ENCODE results near the gene PTGFRN.

DNA sequence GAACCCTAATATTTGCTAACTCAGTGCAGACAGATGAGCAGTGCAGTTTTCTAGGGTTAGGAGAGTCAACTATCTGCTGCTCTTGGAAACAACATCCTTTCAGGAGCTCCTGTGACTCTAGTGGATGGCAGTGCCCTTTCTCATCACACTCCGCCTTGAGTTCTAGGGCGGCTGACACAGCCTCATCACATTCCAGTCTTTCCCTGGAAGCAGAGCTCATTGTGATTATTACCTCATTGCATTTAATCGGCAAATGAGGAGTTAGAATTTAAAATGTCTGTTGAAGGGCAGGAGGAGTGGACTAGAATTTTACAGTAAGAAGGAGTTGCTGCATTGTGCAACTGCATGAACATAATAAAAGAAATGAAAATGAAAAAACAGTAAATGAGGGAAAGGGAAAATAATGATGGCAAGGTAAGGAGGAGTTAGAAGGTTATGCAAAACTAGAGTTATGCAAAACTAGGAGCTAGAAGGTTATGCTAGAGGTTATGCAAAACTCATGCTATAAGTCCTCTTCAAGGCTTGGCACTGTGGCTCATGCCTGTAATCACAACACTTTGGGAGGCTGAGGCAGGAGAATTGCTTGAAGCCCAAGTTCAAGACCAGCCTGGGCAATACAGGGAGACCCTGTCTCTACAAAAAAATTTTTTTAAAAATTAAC is 6.9 kb upstream of the PTGFRN start:
- TF ChIP-seq, protein P1, sequence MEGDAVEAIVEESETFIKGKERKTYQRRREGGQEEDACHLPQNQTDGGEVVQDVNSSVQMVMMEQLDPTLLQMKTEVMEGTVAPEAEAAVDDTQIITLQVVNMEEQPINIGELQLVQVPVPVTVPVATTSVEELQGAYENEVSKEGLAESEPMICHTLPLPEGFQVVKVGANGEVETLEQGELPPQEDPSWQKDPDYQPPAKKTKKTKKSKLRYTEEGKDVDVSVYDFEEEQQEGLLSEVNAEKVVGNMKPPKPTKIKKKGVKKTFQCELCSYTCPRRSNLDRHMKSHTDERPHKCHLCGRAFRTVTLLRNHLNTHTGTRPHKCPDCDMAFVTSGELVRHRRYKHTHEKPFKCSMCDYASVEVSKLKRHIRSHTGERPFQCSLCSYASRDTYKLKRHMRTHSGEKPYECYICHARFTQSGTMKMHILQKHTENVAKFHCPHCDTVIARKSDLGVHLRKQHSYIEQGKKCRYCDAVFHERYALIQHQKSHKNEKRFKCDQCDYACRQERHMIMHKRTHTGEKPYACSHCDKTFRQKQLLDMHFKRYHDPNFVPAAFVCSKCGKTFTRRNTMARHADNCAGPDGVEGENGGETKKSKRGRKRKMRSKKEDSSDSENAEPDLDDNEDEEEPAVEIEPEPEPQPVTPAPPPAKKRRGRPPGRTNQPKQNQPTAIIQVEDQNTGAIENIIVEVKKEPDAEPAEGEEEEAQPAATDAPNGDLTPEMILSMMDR (IDR thresholded peaks at IDR 0.05 in 2 of 3, conservative IDR thresholded peaks at IDR 0.05 in 1 of 3; ENCODE audit: insufficient read depth in 2 of 3, low read depth in 1 of 3, low read length in 3 of 3) = no peak
- TF ChIP-seq, protein P2, sequence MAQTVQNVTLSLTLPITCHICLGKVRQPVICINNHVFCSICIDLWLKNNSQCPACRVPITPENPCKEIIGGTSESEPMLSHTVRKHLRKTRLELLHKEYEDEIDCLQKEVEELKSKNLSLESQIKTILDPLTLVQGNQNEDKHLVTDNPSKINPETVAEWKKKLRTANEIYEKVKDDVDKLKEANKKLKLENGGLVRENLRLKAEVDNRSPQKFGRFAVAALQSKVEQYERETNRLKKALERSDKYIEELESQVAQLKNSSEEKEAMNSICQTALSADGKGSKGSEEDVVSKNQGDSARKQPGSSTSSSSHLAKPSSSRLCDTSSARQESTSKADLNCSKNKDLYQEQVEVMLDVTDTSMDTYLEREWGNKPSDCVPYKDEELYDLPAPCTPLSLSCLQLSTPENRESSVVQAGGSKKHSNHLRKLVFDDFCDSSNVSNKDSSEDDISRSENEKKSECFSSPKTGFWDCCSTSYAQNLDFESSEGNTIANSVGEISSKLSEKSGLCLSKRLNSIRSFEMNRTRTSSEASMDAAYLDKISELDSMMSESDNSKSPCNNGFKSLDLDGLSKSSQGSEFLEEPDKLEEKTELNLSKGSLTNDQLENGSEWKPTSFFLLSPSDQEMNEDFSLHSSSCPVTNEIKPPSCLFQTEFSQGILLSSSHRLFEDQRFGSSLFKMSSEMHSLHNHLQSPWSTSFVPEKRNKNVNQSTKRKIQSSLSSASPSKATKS (CRISPR knock-in tag; IDR thresholded peaks at IDR 0.05) = no peak
- TF ChIP-seq BHLHE40 (IDR thresholded peaks at IDR 0.05; ENCODE audit: low read length) (no peak), NBN (IDR thresholded peaks at IDR 0.05; ENCODE audit: low read depth) (no peak)
